LoVo (cell line): ENCODE measurements around the gene EFHC1.

Source experiments
- DNase-seq: peaks from one replicate; pipeline ENCODE4 v3.0.0-alpha.2; 2016; ENCODE audit warnings: low spot score

EFHC1 gene

DNA sequence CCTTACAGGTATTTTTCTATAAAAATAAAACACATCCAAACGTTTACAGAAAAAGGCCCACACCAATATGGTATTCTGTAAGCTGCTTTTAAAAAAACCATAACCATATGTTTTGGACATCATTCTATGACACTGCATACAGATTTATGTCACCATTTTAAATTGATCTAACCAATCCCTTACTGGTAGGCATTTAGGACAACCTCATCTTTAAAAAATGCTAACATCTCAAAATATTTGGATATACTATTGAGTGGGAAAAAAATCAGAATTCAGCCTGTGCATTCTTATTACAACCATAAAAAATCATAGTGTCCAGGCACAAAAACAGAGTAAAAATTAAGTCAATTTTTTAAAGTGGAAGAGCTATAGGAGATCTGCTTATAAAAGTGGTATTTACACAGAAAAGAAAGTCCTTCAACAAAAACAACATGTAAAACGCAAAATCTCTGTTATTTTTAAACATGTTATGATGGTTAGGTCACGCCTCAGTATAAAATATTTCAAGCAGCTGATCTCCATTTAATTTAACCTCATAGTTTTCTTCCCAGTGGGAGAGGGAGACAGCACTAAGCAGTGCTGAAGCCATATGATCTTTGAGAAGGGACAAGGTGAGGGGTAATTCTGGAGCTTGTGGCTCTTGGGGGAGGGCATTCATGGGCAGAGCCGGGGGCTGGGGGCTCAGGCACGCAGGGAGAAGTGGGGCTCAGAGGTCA lies 135.5 kb downstream of the EFHC1 start:
- DNase-seq = no peak

- no peak for DNase-seq
These were observed 137.5 kb downstream of the EFHC1 start for GRCh38 chr6:52557389-52558265.

- no peak for DNase-seq
These were observed 138.3 kb downstream of the EFHC1 start for GRCh38 chr6:52558266-52559000.

DNA sequence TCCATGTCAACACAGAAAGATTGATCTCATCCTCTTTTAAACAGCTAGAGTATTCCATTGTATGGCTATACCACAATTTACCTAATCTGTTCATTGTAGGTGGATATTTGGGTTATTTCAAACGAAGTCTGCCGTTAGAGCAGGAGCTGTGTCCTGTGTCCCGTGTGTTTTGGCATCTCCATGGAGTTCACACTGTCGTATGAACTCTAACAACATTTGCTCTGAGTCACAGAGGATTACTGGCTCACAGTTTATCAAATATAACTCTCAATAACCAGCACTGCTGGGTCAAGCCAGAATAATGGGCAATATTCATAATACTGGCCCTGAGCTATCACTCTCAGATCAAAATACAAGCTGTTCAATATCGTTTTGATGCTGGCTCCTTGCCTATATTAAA lies 140.3 kb downstream of the EFHC1 start:
- no peak for DNase-seq

DNA sequence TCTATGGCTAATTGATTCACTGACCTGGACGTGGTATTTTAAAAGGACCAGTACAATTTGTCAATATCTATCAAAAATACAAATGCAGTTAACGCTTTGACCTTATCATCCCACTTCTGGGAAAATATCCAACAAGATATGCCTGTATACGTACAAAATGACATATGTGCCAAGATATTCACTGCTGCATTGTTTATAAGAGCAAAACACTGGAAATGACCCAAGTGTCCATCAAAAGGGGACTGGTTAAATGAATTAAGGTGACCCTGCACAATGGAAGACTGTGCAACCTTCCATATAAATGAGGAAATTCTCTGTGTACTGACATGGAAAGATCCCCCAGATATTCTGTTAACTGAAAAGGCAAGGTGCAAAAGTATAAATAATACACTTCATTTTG lies 142.8 kb downstream of the EFHC1 start:
- DNase-seq = no peak

- no peak for DNase-seq
These were observed 144.7 kb downstream of the EFHC1 start for GRCh38 chr6:52564856-52565255.

GRCh38 chr6:52566201-52566600 lies 146.1 kb downstream of the EFHC1 start:
- no peak for DNase-seq

DNA sequence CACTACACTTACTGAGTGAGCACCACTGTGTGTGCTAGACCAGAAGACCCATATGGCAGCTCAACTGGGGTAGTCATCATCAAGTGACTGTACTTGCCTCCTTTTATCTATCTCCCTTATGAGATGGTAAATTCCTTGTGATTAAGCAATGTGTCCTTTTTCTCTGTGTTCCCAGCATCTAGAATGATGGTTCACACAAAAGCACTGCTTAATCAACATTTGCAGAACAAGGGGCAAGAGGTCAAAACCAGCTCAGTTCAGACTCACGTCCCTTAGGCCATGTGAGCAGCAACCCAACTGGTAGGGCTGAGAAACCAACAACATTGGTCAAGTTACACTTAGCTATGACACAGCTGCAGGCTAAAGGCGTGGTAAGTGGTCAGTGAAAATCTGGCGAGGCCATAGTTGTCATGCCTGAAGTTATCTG lies 146.7 kb downstream of the EFHC1 start:
- no peak for DNase-seq

DNA sequence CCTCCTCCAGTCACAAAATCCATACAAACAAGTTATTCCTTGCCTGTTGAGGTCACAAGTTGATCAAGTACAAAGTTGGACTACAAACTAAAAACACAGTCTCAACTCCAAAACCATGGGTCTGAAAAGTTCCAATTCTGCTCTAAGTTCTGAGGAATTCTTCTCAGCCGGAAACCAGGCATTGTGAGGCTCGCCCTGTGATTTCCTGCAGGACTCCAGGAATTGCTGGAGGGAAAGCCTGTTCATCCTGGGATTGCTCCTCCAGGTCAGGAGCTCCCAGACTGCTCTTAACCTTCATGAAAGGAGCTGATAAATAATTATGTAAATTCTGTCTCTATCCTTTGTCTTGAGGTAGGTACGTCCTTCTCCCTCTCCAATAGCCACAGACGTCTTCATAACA lies 148.2 kb downstream of the EFHC1 start:
- no peak for DNase-seq

DNA sequence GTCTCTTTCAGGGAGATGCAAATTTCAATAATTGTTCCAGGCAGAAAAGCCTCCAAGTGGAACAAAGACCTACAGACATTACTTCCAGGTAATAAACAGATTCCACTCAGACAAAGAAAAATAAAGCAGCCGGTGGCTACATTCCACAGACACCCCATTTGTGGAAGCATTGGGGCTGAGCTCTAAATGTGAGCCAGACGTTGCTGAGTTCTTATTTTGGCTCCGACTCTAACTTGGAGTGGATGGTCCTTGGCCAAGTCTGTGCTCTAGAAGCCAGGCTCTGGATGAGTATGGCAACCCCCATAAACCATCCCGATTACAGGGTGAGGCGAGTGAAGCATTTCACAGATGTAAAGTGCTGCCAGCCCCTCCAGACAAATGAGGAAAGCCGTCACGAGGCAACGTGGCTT lies 150.2 kb downstream of the EFHC1 start:
- DNase-seq = no peak

- DNase-seq = no peak
These were observed 151.1 kb downstream of the EFHC1 start for GRCh38 chr6:52571099-52571755.

DNA sequence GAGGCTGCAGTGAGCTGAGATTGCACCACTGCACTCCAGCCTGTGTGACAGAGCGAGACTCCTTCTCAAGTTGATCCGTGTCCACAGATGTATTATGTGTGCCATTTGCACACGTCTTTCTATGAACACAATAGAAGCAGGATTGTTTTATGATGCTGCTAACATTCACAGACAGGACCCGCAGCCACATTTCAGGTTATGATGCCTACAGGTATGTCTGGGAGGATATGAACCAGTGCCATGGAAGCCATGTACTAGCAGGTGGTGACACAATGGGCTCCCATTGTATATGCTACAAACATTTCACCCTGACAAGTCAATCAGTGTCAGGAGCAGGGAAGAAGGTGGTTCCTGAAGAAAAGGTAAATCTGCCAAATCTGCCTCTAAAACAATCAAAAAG lies 152.4 kb downstream of the EFHC1 start:
- DNase-seq = no peak

GRCh38 chr6:52573295-52573694 lies 153.2 kb downstream of the EFHC1 start:
- no peak for DNase-seq
